Astrocyte of the spinal cord (primary cell): ENCODE data around the gene FLNC.
A peak's percentile ranks its signal among the peaks of the same experiment; 100 is the strongest.

Experiments
- DNase-seq: peaks from one replicate; pipeline ENCODE4 v3.0.0; 2011; ENCODE audit warnings: low read depth, low spot score
- H3K4me3 ChIP-seq: 2 replicates; pipeline ENCODE4 v1.5.1; 2011; ENCODE audit warnings: low read depth, mild to moderate bottlenecking, low read length, moderate library complexity
- CTCF ChIP-seq: IDR thresholded peaks from 2 replicates; pipeline ENCODE4 v1.5.1; 2012; ENCODE audit warnings: low read depth, mild to moderate bottlenecking, low read length, inconsistent platforms
- in situ Hi-C: cut with HindIII; loops from 2 replicates; pipeline ENCODE4 v1.10.0; 2017; ENCODE audit warnings: low sequenced_read_pairs

Gene FLNC

GRCh38 chr7:128862571-128863432 lies 32.6 kb downstream of the FLNC start, which contains the start of gene ATP6V1F:
ATP6V1F (plus strand) TSS chr7:128862856; CDS start chr7:128862905, 49 bp downstream.
- in situ Hi-C loops, result no loop called here
- TF ChIP-seq CTCF, result peak; percentile 2
- peak within 1 kb of the TSS; percentile 72 for H3K4me3 ChIP-seq
- DNase-seq, result peak; percentile 97

GRCh38 chr7:128863433-128863989 lies 33.3 kb downstream of the FLNC start:
- TF ChIP-seq CTCF, result peak; percentile 65
- peak; percentile 69 for DNase-seq
- H3K4me3 ChIP-seq, result peak overlapping the region; percentile 72
- in situ Hi-C loops, result no loop called here

GRCh38 chr7:128865303-128865702 lies 35.1 kb downstream of the FLNC start:
- no peak for TF ChIP-seq CTCF
- in situ Hi-C loops, result no loop called here
- DNase-seq, result no peak
- no peak overlapping the region for H3K4me3 ChIP-seq

GRCh38 chr7:128865996-128866877 lies 36.0 kb downstream of the FLNC start:
- in situ Hi-C loops, result no loop called here
- no peak overlapping the region for H3K4me3 ChIP-seq
- no peak for TF ChIP-seq CTCF
- DNase-seq, result no peak

GRCh38 chr7:128867241-128867640 lies 37.0 kb downstream of the FLNC start:
- in situ Hi-C loops, result no loop called here
- no peak for TF ChIP-seq CTCF
- no peak overlapping the region for H3K4me3 ChIP-seq
- DNase-seq, result no peak
